CD4-positive, alpha-beta T cell treated with Interleukin-1 beta for 1 hour (primary cell): Measurements from ENCODE around the gene SERINC4.

ENCODE experiments used
- DNase-seq, 2 donors: peaks; one replicate each; pipeline ENCODE4 v3.0.0-alpha.2; 2020 to 2022

The SERINC4 gene

GRCh38 chr15:43795997-43796396 is 4.0 kb downstream of the SERINC4 start:
- DNase-seq: no peak

- no peak for DNase-seq
These were observed 4.8 kb downstream of the SERINC4 start for GRCh38 chr15:43795197-43795596.

GRCh38 chr15:43794269-43795037 is 5.6 kb downstream of the SERINC4 start:
- DNase-seq: no peak

GRCh38 chr15:43793647-43794046 is 6.4 kb downstream of the SERINC4 start:
- no peak for DNase-seq

- peak; percentile 45 to 55 for DNase-seq
These were observed 7.1 kb downstream of the SERINC4 start for GRCh38 chr15:43792761-43793476.

- DNase-seq: peak; percentile 100
These were observed 7.8 kb downstream of the SERINC4 start, which contains the start of gene SERF2 for GRCh38 chr15:43791993-43792760. Gene SERF2 (plus strand): TSS chr15:43792320. CDS start chr15:43792377, 57 bp downstream.

- DNase-seq: no peak
These were observed 10.6 kb downstream of the SERINC4 start for GRCh38 chr15:43789409-43789808.

- no peak for DNase-seq
These were observed 21.0 kb downstream of the SERINC4 start for GRCh38 chr15:43779016-43779415.

GRCh38 chr15:43777267-43777914 is 22.6 kb downstream of the SERINC4 start:
- DNase-seq: peak; percentile 82 to 85

GRCh38 chr15:43776718-43777266 is 23.2 kb downstream of the SERINC4 start, which contains the start of gene ELL3:
Gene ELL3 (minus strand): TSS chr15:43776966. CDS start chr15:43776901, 65 bp downstream.
- DNase-seq: peak; percentile 79

GRCh38 chr15:43776101-43776717 is 23.8 kb downstream of the SERINC4 start:
- DNase-seq: peak in 1 of 2 donors; percentile 83

GRCh38 chr15:43775411-43775965 is 24.5 kb downstream of the SERINC4 start:
- DNase-seq: no peak

- DNase-seq: no peak
These were observed 26.0 kb downstream of the SERINC4 start for GRCh38 chr15:43774062-43774461.

GRCh38 chr15:43772624-43773023 is 27.4 kb downstream of the SERINC4 start:
- no peak for DNase-seq

GRCh38 chr15:43771816-43772215 is 28.2 kb downstream of the SERINC4 start:
- no peak for DNase-seq

- peak; percentile 59 to 69 for DNase-seq
These were observed 30.3 kb downstream of the SERINC4 start for GRCh38 chr15:43769584-43770228.

GRCh38 chr15:43763819-43764446 is 36.1 kb downstream of the SERINC4 start:
- no peak for DNase-seq

GRCh38 chr15:43762824-43763223 is 37.2 kb downstream of the SERINC4 start:
- no peak for DNase-seq

GRCh38 chr15:43751885-43752284 is 48.1 kb downstream of the SERINC4 start:
- DNase-seq: no peak

- peak; percentile 56 to 74 for DNase-seq
These were observed 50.2 kb downstream of the SERINC4 start for GRCh38 chr15:43749690-43750345.
